SK-N-SH (cell line): ENCODE results near the gene PET100. TPM values are rescaled to one million over a fixed set of nuclear protein-coding genes. Genes with fewer than 3 reads are reported as not detected.

Source experiments
- CTCF ChIA-PET: fragments of 300-600, 350-600 bp; formaldehyde crosslinking; extraction: SDS; loops from one replicate; lab custom pipeline; 2021; lab: Yijun Ruan, JAX
- POLR2A ChIA-PET: fragments of 350-600 bp; sonication (Branson Sonifier 250); formaldehyde crosslinking; extraction: SDS; loops from one replicate; lab custom pipeline; 2020; ENCODE audit warnings: antibody characterized with exemption, inconsistent platforms; lab: Yijun Ruan, JAX
- DNase-seq: peaks from one replicate; pipeline ENCODE4 v3.0.0; 2012
- H2AFZ ChIP-seq: fragments of 200-600 bp; sonication (generic); 2 replicates; pipeline ENCODE4 v1.8.1; 2016; ENCODE audit warnings: antibody characterized with exemption, mild to moderate bottlenecking, low read depth
- H3F3A ChIP-seq: fragments of 200-600 bp; sonication (generic); replicated peaks from 2 replicates; pipeline ENCODE3; 2016; ENCODE audit warnings: antibody characterized with exemption, mild to moderate bottlenecking; ENCODE audit not compliant: insufficient read depth
- H3K27ac ChIP-seq, 2 experiments: fragments of 200-500 bp in 1 of 2; fragments of 200-600 bp in 1 of 2; sonication (Bioruptor generic) in 1 of 2; sonication (generic), shearing (Covaris generic) in 1 of 2; 2 replicates each; pipeline versions ENCODE4 v1.5.1 to v1.6.1; 2014 to 2016; ENCODE audit warnings: low read depth in 2 of 2, inconsistent platforms in 1 of 2, low read length in 1 of 2, mild to moderate bottlenecking in 1 of 2, mixed read lengths in 1 of 2
- H3K27me3 ChIP-seq: fragments of 200-600 bp; sonication (generic), shearing (Covaris generic); 2 replicates; pipeline ENCODE4 v1.6.1; 2016; ENCODE audit warnings: mixed run types; ENCODE audit not compliant: insufficient read depth
- H3K36me3 ChIP-seq, 2 experiments: fragments of 200-500 bp in 1 of 2; fragments of 200-600 bp in 1 of 2; sonication (Bioruptor generic) in 1 of 2; sonication (generic) in 1 of 2; replicated peaks in 1 of 2; 2 replicates each; pipeline versions ENCODE3 to v1.5.1; 2014 to 2016; ENCODE audit warnings: low read length in 1 of 2, mild to moderate bottlenecking in 1 of 2; ENCODE audit not compliant: insufficient read depth in 2 of 2, control insufficient read depth in 1 of 2
- H3K4me1 ChIP-seq, 2 experiments: fragments of 200-500 bp in 1 of 2; fragments of 200-600 bp in 1 of 2; sonication (Bioruptor generic) in 1 of 2; sonication (generic), shearing (Covaris generic) in 1 of 2; 2 replicates each; pipeline versions ENCODE4 v1.5.1 to v1.6.1; 2014 to 2016; ENCODE audit warnings: low read depth in 1 of 2, low read length in 1 of 2, mixed run types in 1 of 2; ENCODE audit not compliant: insufficient read depth in 2 of 2, control insufficient read depth in 1 of 2
- H3K4me2 ChIP-seq: fragments of 200-600 bp; sonication (generic), shearing (Covaris generic); 2 replicates; pipeline ENCODE4 v1.6.1; 2017; ENCODE audit warnings: mixed run types
- H3K4me3 ChIP-seq, 2 experiments: fragments of 200-500 bp in 1 of 2; fragments of 200-600 bp in 1 of 2; sonication (Bioruptor generic) in 1 of 2; sonication (generic), shearing (Covaris generic) in 1 of 2; 2 replicates each; pipeline versions ENCODE4 v1.5.1 to v1.8.1; 2014 to 2016; ENCODE audit warnings: low read depth in 2 of 2, inconsistent platforms in 1 of 2, low read length in 1 of 2, mild to moderate bottlenecking in 1 of 2, mixed read lengths in 1 of 2, moderate library complexity in 1 of 2
- H3K79me2 ChIP-seq: fragments of 200-600 bp; sonication (generic); 2 replicates; pipeline ENCODE4 v1.8.1; 2017; ENCODE audit warnings: mild to moderate bottlenecking; ENCODE audit not compliant: insufficient read depth
- H3K9ac ChIP-seq: fragments of 200-600 bp; sonication (generic); 2 replicates; pipeline ENCODE4 v1.6.1; 2017; ENCODE audit warnings: mixed run types
- H3K9me2 ChIP-seq: fragments of 200-600 bp; sonication (generic); 2 replicates; pipeline ENCODE4 v1.6.1; 2017; ENCODE audit warnings: mixed run types
- H3K9me3 ChIP-seq: fragments of 200-600 bp; sonication (generic); 2 replicates; pipeline ENCODE4 v1.6.1; 2017; ENCODE audit warnings: mixed run types, mild to moderate bottlenecking, moderate library complexity
- H4K20me1 ChIP-seq: fragments of 200-600 bp; sonication (generic); 2 replicates; pipeline ENCODE4 v1.6.1; 2017; ENCODE audit warnings: mild to moderate bottlenecking, mixed run types; ENCODE audit not compliant: insufficient read depth
- CHD2 ChIP-seq: fragments of 150-350 bp; IDR thresholded peaks from 2 replicates; pipeline ENCODE4 v1.6.1; 2018; ENCODE audit warnings: low read length; ENCODE audit not compliant: partially characterized antibody
- CTCF ChIP-seq: fragments of 200-600 bp; sonication (generic); IDR thresholded peaks from 2 replicates; pipeline ENCODE4 v1.6.1; 2017; ENCODE audit warnings: antibody characterized with exemption, mild to moderate bottlenecking, moderate library complexity
- EZH2phosphoT487 ChIP-seq: fragments of 200-600 bp; sonication (generic); IDR thresholded peaks from 2 replicates; pipeline ENCODE4 v1.6.1; 2017; ENCODE audit warnings: low read depth, mixed run types, mild to moderate bottlenecking, antibody characterized with exemption, moderate library complexity, borderline replicate concordance
- FOSL2 ChIP-seq: IDR thresholded peaks from 2 replicates; pipeline ENCODE4 v1.4.0; 2012; ENCODE audit warnings: low read depth, mild to moderate bottlenecking, moderate library complexity, borderline replicate concordance
- GATA2 ChIP-seq: sonication (generic); formaldehyde crosslinking; IDR thresholded peaks from 2 replicates; pipeline ENCODE4 v1.5.0; 2020; ENCODE audit warnings: mild to moderate bottlenecking, missing genetic modification reagents
- JUND ChIP-seq: IDR thresholded peaks from 2 replicates; pipeline ENCODE4 v1.4.0; 2012
- MEF2A ChIP-seq: IDR thresholded peaks from 2 replicates; pipeline ENCODE4 v1.4.0; 2012; ENCODE audit warnings: low read depth, borderline replicate concordance
- NRF1 ChIP-seq: IDR thresholded peaks from 2 replicates; pipeline ENCODE4 v1.6.1; 2012; ENCODE audit warnings: low read depth, mild to moderate bottlenecking, low read length
- RAD21 ChIP-seq: IDR thresholded peaks from 2 replicates; pipeline ENCODE4 v1.6.1; 2012; ENCODE audit warnings: mild to moderate bottlenecking, low read length
- RCOR1 ChIP-seq: fragments of 150-350 bp; IDR thresholded peaks from 2 replicates; pipeline ENCODE4 v1.6.1; 2017; ENCODE audit warnings: antibody characterized with exemption, low read length
- RXRA ChIP-seq: IDR thresholded peaks from 2 replicates; pipeline ENCODE4 v1.4.0; 2012; ENCODE audit warnings: low read depth, mild to moderate bottlenecking, borderline replicate concordance
- SIN3A ChIP-seq: IDR thresholded peaks from 2 replicates; pipeline ENCODE4 v1.6.1; 2012; ENCODE audit warnings: low read depth, mild to moderate bottlenecking, low read length, moderate library complexity, borderline replicate concordance
- TEAD4 ChIP-seq: IDR thresholded peaks from 2 replicates; pipeline ENCODE4 v1.4.0; 2012; ENCODE audit warnings: mild to moderate bottlenecking, borderline replicate concordance; ENCODE audit not compliant: insufficient read depth
- YY1 ChIP-seq: IDR thresholded peaks from 2 replicates; pipeline ENCODE4 v1.4.0; 2012; ENCODE audit warnings: low read depth, mild to moderate bottlenecking
- WGBS: methylation state at CpG from one replicate; pipeline ENCODE4 v1.1.6; 2017; ENCODE audit warnings: low lambda C conversion rate; 5-methylcytosine and 5-hydroxymethylcytosine counted together
- polyA plus RNA-seq, 3 experiments: library from polyadenylated mRNA; depleted of rRNA; stranded (reverse); fragments of >200 nt; gene quantifications; 2 replicates each; pipeline ENCODE4 v1.2.3, GENCODE V29; 2012
- TF ChIP-seq, protein P1 (sequence below): fragments of 150-350 bp; IDR thresholded peaks from 2 replicates; pipeline ENCODE4 v1.6.1; 2017; ENCODE audit warnings: antibody characterized with exemption, low read length, low read depth, borderline replicate concordance
- TF ChIP-seq, protein P2 (sequence below): IDR thresholded peaks from 2 replicates; pipeline ENCODE4 v1.4.0; 2012; ENCODE audit warnings: low read depth, borderline replicate concordance

PET100 gene
- polyA plus RNA-seq, 1 of the 3 experiments (the other 2 are of a cell fraction), result 48.1 TPM

GRCh38 chr19:7670150-7670783 lies 40.7 kb downstream of the PET100 start:
- H3K4me2 ChIP-seq, result no peak overlapping the region
- H2AFZ ChIP-seq, result no peak overlapping the region
- no peaks in the 10 kb centered on the region for H3K9me3 ChIP-seq
- POLR2A ChIA-PET, result no interaction called here
- no peak overlapping the region for H3K27ac ChIP-seq
- H3F3A ChIP-seq, result no peaks in the 10 kb centered on the region
- H3K36me3 ChIP-seq, result no peaks in the 10 kb centered on the region
- no peaks in the 10 kb centered on the region for H3K79me2 ChIP-seq
- TF ChIP-seq SIN3A (no peak), EZH2phosphoT487 (no peak), NRF1 (no peak), RAD21 (no peak), CHD2 (no peak), CTCF (no peak), MEF2A (no peak), RXRA (no peak), FOSL2 (no peak), GATA2 (CRISPR knock-in tag) (no peak), RCOR1 (no peak), YY1 (no peak), TEAD4 (no peak), JUND (no peak)
- TF ChIP-seq, protein P1, sequence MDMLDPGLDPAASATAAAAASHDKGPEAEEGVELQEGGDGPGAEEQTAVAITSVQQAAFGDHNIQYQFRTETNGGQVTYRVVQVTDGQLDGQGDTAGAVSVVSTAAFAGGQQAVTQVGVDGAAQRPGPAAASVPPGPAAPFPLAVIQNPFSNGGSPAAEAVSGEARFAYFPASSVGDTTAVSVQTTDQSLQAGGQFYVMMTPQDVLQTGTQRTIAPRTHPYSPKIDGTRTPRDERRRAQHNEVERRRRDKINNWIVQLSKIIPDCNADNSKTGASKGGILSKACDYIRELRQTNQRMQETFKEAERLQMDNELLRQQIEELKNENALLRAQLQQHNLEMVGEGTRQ, result no peak
- TF ChIP-seq, protein P2, sequence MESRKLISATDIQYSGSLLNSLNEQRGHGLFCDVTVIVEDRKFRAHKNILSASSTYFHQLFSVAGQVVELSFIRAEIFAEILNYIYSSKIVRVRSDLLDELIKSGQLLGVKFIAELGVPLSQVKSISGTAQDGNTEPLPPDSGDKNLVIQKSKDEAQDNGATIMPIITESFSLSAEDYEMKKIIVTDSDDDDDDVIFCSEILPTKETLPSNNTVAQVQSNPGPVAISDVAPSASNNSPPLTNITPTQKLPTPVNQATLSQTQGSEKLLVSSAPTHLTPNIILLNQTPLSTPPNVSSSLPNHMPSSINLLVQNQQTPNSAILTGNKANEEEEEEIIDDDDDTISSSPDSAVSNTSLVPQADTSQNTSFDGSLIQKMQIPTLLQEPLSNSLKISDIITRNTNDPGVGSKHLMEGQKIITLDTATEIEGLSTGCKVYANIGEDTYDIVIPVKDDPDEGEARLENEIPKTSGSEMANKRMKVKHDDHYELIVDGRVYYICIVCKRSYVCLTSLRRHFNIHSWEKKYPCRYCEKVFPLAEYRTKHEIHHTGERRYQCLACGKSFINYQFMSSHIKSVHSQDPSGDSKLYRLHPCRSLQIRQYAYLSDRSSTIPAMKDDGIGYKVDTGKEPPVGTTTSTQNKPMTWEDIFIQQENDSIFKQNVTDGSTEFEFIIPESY, result no peak
- CTCF ChIA-PET, result interaction anchor here (0.6 to 4.3 kb wide), 6 partner anchors 11 to 635 kb away, joined by 3 to 16 read pairs (median 4); partner anchors contain the start of gene TRAPPC5
- H3K4me1 ChIP-seq, result no peaks in the 10 kb centered on the region
- H3K9ac ChIP-seq, result no peak overlapping the region
- H3K9me2 ChIP-seq, result no peaks in the 10 kb centered on the region
- H3K4me3 ChIP-seq, result no peak overlapping the region
- 4% methylated on average over 20 of the region's 43 CpGs for WGBS
- no peaks in the 10 kb centered on the region for H4K20me1 ChIP-seq
- H3K27me3 ChIP-seq, result peaks cover 55% of the 10 kb centered on the region
- DNase-seq, result no peak
